Ammon's horn (tissue), 1 donor: Measurements from ENCODE around the gene FAM180A.

Experiments used
- DNase-seq: peaks from one replicate; pipeline ENCODE4 v3.0.0-alpha.2; 2016; ENCODE audit warnings: low spot score

Gene FAM180A

GRCh38 chr7:135683609-135684008, 65.0 kb downstream of the FAM180A start:
- DNase-seq: no peak

- no peak for DNase-seq
These were observed 66.4 kb downstream of the FAM180A start for GRCh38 chr7:135682191-135682590.

- no peak for DNase-seq
These were observed 66.9 kb downstream of the FAM180A start for GRCh38 chr7:135681762-135682161.
